IPS-11a (cell line): ENCODE results near the gene GRAMD1B.

Source experiments
- H3K4me3 ChIP-seq: one replicate; pipeline ENCODE4 v1.5.1; 2013; ENCODE audit warnings: low read depth, low read length, control low read depth

The GRAMD1B gene

DNA sequence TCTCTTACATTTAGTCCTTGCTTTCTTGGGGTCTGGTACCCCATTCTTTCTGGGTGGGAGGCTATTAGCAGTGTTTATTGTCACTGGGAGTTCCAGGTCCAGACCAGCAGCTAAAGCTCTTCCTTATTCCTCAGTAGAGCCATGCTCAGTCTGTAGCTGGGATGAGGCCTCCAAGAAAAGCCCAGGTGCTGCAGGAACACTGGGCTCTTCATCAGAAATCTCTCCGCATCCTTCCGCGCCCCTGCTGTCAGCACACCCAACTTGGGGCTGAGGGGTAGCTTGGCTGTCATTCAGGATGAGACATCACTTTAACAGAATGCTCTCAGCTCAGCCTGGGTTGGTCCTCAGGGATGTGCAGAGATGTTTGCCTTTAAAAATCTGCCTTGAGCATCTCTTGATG, 97.5 kb downstream of the GRAMD1B start:
- no peak overlapping the region for H3K4me3 ChIP-seq

GRCh38 chr11:123527947-123528346, 97.9 kb downstream of the GRAMD1B start:
- no peak overlapping the region for H3K4me3 ChIP-seq

DNA sequence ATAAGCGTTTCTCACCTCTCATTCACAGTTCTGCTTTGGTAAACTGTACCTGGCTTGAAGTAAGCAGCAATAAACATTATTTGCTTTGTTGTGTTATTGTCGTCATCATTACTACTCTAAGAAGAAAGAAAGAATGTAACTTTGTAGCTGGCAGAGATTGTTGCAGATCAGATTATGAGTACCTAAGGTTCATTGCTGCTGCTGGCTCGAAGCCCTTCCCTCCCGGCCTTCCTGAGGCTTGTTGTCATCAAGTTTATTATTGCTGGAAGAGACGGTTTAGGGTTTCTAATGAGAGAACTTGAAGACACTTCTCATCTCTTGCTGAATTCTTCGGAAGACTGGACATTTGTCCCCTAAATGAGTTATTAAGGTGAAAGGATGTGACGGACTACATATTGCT, 101.3 kb downstream of the GRAMD1B start:
- H3K4me3 ChIP-seq, result no peak overlapping the region

- H3K4me3 ChIP-seq, result no peak overlapping the region
Observed at GRCh38 chr11:123532131-123532530, 102.1 kb downstream of the GRAMD1B start.

GRCh38 chr11:123535401-123535800, 105.3 kb downstream of the GRAMD1B start:
- no peak overlapping the region for H3K4me3 ChIP-seq

DNA sequence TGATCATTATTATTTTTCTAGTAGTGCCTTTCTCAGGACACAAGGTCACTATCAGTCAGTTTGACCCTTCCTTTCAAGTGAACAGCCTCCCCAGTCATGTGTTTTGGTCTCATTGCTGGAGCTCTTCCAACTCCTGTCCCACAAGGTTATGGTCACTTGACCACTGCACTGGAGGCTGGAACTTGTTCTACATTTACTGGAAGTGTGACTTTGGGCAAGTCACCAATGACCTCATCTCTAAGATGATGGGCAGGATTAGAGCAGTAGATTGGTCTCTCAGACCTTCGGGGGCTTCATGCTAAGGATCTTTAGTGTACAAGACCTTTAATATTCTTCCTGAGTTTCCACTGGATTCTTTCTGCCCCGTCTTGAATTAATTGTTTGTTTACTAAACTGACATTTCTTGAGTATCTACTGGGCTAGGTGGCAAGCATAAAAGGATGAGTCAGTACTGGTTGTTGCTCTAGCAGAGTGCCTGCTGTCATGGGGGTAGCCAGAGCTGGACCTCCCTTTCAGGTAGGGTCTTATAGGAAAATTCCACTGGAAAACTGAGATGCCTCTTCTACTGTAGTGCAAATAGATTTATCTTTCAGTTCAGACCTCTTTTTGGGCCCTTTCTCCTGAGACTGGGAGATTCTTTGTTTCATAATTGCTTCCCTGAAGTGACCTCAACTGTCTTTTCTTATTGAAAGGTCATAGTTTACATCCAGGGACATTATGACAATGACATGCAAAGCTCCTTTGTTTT, 106.8 kb downstream of the GRAMD1B start:
- H3K4me3 ChIP-seq, result no peak overlapping the region

DNA sequence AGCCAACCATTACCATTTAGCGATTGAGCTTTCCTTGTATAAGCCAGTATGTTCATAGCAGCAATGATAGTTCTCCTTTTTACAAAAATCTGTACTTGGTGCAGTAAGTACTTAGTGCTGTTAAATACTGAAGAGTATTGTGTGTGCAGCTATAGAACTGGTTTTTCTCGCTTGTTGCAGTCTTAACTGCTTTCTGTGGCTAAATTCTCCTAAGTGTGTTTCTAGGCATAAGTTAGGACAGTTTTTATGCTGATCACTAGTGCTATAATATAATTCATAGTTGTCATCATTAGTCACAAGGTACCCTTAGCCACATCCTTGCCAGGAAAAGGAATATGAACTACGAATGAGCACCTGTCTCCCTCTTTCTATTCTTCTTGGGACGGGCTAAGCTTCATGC, 107.7 kb downstream of the GRAMD1B start:
- H3K4me3 ChIP-seq, result no peak overlapping the region

- no peak overlapping the region for H3K4me3 ChIP-seq
Observed at GRCh38 chr11:123543797-123544196, 113.7 kb downstream of the GRAMD1B start.

GRCh38 chr11:123544631-123545375, 114.7 kb downstream of the GRAMD1B start:
- H3K4me3 ChIP-seq, result no peak overlapping the region

DNA sequence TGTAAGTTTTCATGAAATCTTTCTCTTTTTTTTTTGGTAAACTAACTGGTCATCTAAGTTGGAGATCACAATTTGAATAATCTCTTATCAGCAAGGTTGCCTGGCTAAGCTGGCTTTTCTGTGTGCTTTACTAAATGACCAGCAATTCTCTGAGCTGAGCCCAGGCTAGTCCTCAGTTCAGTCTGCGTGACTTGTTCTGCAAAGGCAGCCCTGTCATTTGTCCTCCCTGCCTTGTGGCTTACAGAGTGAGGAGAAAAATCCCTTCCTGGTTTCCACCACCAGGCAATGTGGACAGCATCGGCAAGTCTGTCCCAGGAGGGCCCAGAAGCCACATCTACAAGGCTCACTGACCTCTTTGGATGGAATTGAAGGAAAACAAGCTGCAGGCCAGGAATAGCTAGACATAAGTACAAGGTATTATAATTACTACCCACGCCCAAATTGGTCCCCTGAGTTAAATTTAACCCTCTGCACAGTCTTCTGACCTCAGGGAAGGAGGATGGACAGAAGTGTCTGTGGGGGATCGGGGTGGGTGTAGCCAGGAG, 115.7 kb downstream of the GRAMD1B start:
- no peak overlapping the region for H3K4me3 ChIP-seq

GRCh38 chr11:123546515-123546914, 116.4 kb downstream of the GRAMD1B start:
- H3K4me3 ChIP-seq, result no peak overlapping the region

DNA sequence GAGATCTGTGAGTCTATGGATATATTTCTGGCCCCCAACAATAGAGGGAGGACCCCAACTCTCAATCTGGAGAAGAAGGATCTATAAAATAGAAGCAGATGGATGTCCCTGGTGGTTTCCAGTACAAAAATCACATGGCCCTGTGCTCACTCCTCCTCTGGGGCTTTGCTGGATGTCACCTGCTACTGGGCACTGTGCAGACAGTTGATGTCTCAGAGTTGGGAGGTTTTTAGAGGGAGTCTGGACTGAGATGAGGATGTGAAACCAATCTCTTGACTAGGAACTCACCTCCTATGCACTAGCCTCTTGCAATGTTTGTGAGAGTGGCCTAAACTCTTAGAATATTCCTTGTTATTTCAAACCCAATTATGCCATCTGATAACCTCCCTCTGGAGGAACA, 117.1 kb downstream of the GRAMD1B start:
- no peak overlapping the region for H3K4me3 ChIP-seq

- no peak overlapping the region for H3K4me3 ChIP-seq
Observed at GRCh38 chr11:123548774-123549173, 118.7 kb downstream of the GRAMD1B start.

GRCh38 chr11:123549926-123550917, 120.2 kb downstream of the GRAMD1B start:
- H3K4me3 ChIP-seq, result no peak overlapping the region

GRCh38 chr11:123551079-123551478, 121.0 kb downstream of the GRAMD1B start:
- H3K4me3 ChIP-seq, result no peak overlapping the region

GRCh38 chr11:123556633-123557032, 126.6 kb downstream of the GRAMD1B start:
- no peak overlapping the region for H3K4me3 ChIP-seq

DNA sequence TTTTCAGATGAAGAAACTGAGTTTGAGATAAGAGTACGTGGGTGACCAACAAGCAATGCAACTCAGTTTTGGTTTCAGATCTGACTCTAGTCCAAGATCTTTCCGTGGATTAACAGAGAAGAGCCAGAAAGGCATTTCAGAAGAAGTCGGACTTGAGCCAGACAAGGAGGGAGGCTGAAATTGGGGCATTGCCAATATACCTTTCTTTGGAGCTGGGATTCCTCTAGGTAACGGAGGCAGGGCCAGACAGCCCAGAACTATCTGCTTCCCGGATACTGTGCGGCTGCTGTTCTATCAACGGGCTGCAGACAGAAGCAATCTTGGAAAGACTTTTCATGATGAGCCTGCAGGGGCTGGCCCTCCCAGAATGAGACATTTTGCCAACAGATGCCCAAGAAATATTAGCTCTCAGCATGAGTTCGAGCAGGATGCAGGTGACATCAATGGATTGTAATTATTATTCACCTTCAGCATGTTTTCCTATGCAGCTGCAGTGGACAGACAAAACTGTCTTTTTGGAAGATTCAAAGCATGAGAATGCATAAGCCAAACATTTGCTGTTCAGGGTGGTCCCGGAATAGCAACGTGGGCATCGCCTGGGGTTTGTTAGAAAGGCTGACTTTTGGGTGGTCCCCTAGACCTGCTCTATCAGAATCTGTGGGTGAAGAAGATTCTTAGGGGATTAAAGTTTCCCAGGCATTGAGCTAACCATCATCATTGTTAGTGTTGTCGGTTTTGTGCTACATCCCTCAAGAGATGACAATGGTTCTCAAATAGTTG, 128.7 kb downstream of the GRAMD1B start:
- no peak overlapping the region for H3K4me3 ChIP-seq

GRCh38 chr11:123559523-123559955, 129.5 kb downstream of the GRAMD1B start:
- no peak overlapping the region for H3K4me3 ChIP-seq

GRCh38 chr11:123560006-123560405, 129.9 kb downstream of the GRAMD1B start:
- H3K4me3 ChIP-seq, result peak overlapping the region; percentile 21

DNA sequence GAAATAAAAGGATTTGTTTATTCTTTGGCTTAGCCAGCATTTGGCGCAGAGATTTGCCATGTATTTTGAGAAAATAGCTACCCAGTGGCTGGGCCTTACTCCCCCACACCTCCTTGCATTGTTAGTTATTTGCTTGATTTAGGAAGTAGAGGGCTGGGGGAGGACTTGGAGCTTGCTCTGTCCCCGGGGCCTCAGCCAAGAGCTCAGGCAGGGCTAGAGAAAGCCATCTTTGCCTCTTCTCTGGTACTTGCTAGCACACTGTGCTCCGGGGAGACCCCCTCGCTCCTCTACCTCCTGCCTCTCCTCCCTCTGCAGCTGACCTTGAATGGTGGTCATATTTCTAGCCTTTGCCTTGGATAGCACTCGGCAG, 131.3 kb downstream of the GRAMD1B start:
- no peak overlapping the region for H3K4me3 ChIP-seq
